H9 (cell line): Measurements from ENCODE around the gene SERPINB5. TPM values are rescaled to one million over a fixed set of nuclear protein-coding genes. Genes with fewer than 3 reads are reported as not detected.

Experiments used
- DNase-seq: peaks from one replicate; pipeline ENCODE4 v3.0.0-alpha.2; 2017
- H2AFZ ChIP-seq: one replicate; pipeline ENCODE4 v1.6.1; 2013; ENCODE audit warnings: mild to moderate bottlenecking, low read length, control low read depth, moderate library complexity
- H2AK5ac ChIP-seq: 2 replicates; pipeline ENCODE4 v1.6.1; 2013; ENCODE audit warnings: low read length, control low read depth, mixed read lengths; ENCODE audit not compliant: insufficient read length
- H2BK120ac ChIP-seq: one replicate; pipeline ENCODE4 v1.6.1; 2013; ENCODE audit warnings: low read depth, mild to moderate bottlenecking, low read length, control low read depth, inconsistent platforms; ENCODE audit not compliant: poor library complexity, severe bottlenecking
- H2BK12ac ChIP-seq: 2 replicates; pipeline ENCODE4 v1.6.1; 2013; ENCODE audit warnings: low read length, control low read depth, mixed read lengths, low read depth; ENCODE audit not compliant: insufficient read length
- H2BK15ac ChIP-seq: 2 replicates; pipeline ENCODE4 v1.6.1; 2013; ENCODE audit warnings: low read depth, low read length, control low read depth
- H2BK20ac ChIP-seq: one replicate; pipeline ENCODE4 v1.6.1; 2013; ENCODE audit warnings: low read depth, mild to moderate bottlenecking, low read length, control low read depth, inconsistent platforms; ENCODE audit not compliant: poor library complexity, severe bottlenecking
- H2BK5ac ChIP-seq: 2 replicates; pipeline ENCODE4 v1.6.1; 2013; ENCODE audit warnings: low read length, control low read depth, mixed read lengths; ENCODE audit not compliant: insufficient read length
- H3K14ac ChIP-seq: 2 replicates; pipeline ENCODE4 v1.6.1; 2013; ENCODE audit warnings: low read length, control low read depth; ENCODE audit not compliant: insufficient read depth
- H3K18ac ChIP-seq: 2 replicates; pipeline ENCODE4 v1.6.1; 2013; ENCODE audit warnings: low read depth, mild to moderate bottlenecking, mixed read lengths, low read length, control low read depth; ENCODE audit not compliant: insufficient read length
- H3K23ac ChIP-seq: 2 replicates; pipeline ENCODE4 v1.6.1; 2013; ENCODE audit warnings: low read length, control low read depth, mixed read lengths, low read depth; ENCODE audit not compliant: insufficient read length
- H3K23me2 ChIP-seq: 2 replicates; pipeline ENCODE4 v1.6.1; 2013; ENCODE audit warnings: low read depth, mild to moderate bottlenecking, mixed read lengths, low read length, control low read depth; ENCODE audit not compliant: insufficient read length, poor library complexity, severe bottlenecking
- H3K27ac ChIP-seq: 2 replicates; pipeline ENCODE4 v1.5.1; 2013; ENCODE audit warnings: low read length, control low read depth, mixed read lengths, low read depth; ENCODE audit not compliant: insufficient read length
- H3K27me3 ChIP-seq: 2 replicates; pipeline ENCODE4 v1.6.1; 2013; ENCODE audit warnings: low read length, control low read depth, inconsistent platforms; ENCODE audit not compliant: insufficient read depth
- H3K4ac ChIP-seq: 2 replicates; pipeline ENCODE4 v1.6.1; 2013; ENCODE audit warnings: low read depth, mild to moderate bottlenecking, control low read depth, inconsistent platforms, low read length, moderate library complexity
- H3K4me1 ChIP-seq: 2 replicates; pipeline ENCODE4 v1.6.1; 2013; ENCODE audit warnings: low read length, control low read depth, inconsistent platforms; ENCODE audit not compliant: insufficient read depth
- H3K4me2 ChIP-seq: 2 replicates; pipeline ENCODE4 v1.6.1; 2013; ENCODE audit warnings: low read length, control low read depth, mixed read lengths; ENCODE audit not compliant: insufficient read length, insufficient read depth
- H3K56ac ChIP-seq: 2 replicates; pipeline ENCODE4 v1.6.1; 2013; ENCODE audit warnings: low read depth, mild to moderate bottlenecking, mixed read lengths, low read length, control low read depth; ENCODE audit not compliant: insufficient read length
- H3K79me1 ChIP-seq: 2 replicates; pipeline ENCODE4 v1.6.1; 2013; ENCODE audit warnings: low read depth, mild to moderate bottlenecking, moderate library complexity, low read length, control low read depth, inconsistent platforms; ENCODE audit not compliant: insufficient read depth, poor library complexity, severe bottlenecking
- H3K79me2 ChIP-seq: 2 replicates; pipeline ENCODE4 v1.6.1; 2013; ENCODE audit warnings: low read length, control low read depth, inconsistent platforms; ENCODE audit not compliant: insufficient read depth
- H3K9ac ChIP-seq: 2 replicates; pipeline ENCODE4 v1.6.1; 2013; ENCODE audit warnings: low read length, control low read depth, mixed read lengths; ENCODE audit not compliant: insufficient read length; ENCODE audit errors: extremely low read depth
- H3K9me3 ChIP-seq: one replicate; pipeline ENCODE4 v1.6.1; 2013; ENCODE audit warnings: low read depth, low read length, inconsistent platforms; ENCODE audit not compliant: control insufficient read depth
- H3T11ph ChIP-seq: one replicate; pipeline ENCODE4 v1.6.1; 2013; ENCODE audit warnings: mild to moderate bottlenecking, low read length, control low read depth, inconsistent platforms
- H4K20me1 ChIP-seq: one replicate; pipeline ENCODE4 v1.6.1; 2013; ENCODE audit not compliant: control insufficient read depth, insufficient read length, insufficient read depth
- H4K5ac ChIP-seq: 2 replicates; pipeline ENCODE4 v1.6.1; 2013; ENCODE audit warnings: low read depth, mild to moderate bottlenecking, mixed read lengths, low read length, control low read depth; ENCODE audit not compliant: insufficient read length
- H4K8ac ChIP-seq: replicated peaks from 2 replicates; pipeline ENCODE4 v1.6.1; 2013; ENCODE audit warnings: low read length, control low read depth, mixed read lengths, low read depth; ENCODE audit not compliant: insufficient read length
- H4K91ac ChIP-seq: 2 replicates; pipeline ENCODE4 v1.6.1; 2013; ENCODE audit warnings: low read depth, mild to moderate bottlenecking, moderate library complexity, mixed read lengths, low read length, control low read depth; ENCODE audit not compliant: insufficient read length
- H3K27ac Mint-ChIP-seq, 3 experiments: 2 replicates in 2 of 3; 3 replicates in 1 of 3; pipeline ENCODE4 v1.8.0; 2020 to 2021; ENCODE audit warnings: mixed read lengths in 3 of 3, mild to moderate bottlenecking in 1 of 3, moderate library complexity in 1 of 3
- H3K27me3 Mint-ChIP-seq: 2 replicates; pipeline ENCODE4 v1.8.0; 2021; ENCODE audit warnings: low read depth, mild to moderate bottlenecking, moderate library complexity, mixed read lengths
- H3K36me3 Mint-ChIP-seq, 3 experiments: 2 replicates in 2 of 3; 3 replicates in 1 of 3; pipeline ENCODE4 v1.8.0; 2020 to 2021; ENCODE audit warnings: low read depth in 3 of 3, mixed read lengths in 3 of 3; ENCODE audit not compliant: insufficient read depth in 1 of 3
- H3K4me1 Mint-ChIP-seq, 2 experiments: 2 replicates each; pipeline ENCODE4 v1.8.0; 2020; ENCODE audit warnings: mixed read lengths in 2 of 2
- H3K4me3 Mint-ChIP-seq, 2 experiments: 2 replicates in 1 of 2; 3 replicates in 1 of 2; pipeline ENCODE4 v1.8.0; 2020 to 2021; ENCODE audit warnings: mild to moderate bottlenecking in 2 of 2, mixed read lengths in 2 of 2, moderate library complexity in 1 of 2
- H3K9me3 Mint-ChIP-seq, 2 experiments: 2 replicates in 1 of 2; 3 replicates in 1 of 2; pipeline ENCODE4 v1.8.0; 2020; ENCODE audit warnings: mild to moderate bottlenecking in 2 of 2, mixed read lengths in 2 of 2, moderate library complexity in 1 of 2
- CTCF ChIP-seq: fragments of 200-600 bp; sonication (generic); conservative IDR thresholded peaks from 3 replicates; pipeline ENCODE4 v1.8.0; 2021; ENCODE audit warnings: antibody characterized with exemption, mild to moderate bottlenecking
- WGBS: extraction: QIAGEN DNeasy Blood & Tissue Kit; methylation state at CpG from one replicate; pipeline ENCODE4 v1.1.7; 2013; ENCODE audit warnings: missing lambda C conversion rate, low lambda C conversion rate, mixed read lengths; ENCODE audit not compliant: insufficient read length; ENCODE audit errors: extremely low coverage; 5-methylcytosine and 5-hydroxymethylcytosine counted together
- total RNA-seq: library from RNA; stranded (reverse); gene quantifications from 2 replicates; pipeline ENCODE4 v1.2.1, GENCODE V29; 2021

Gene SERPINB5
- total RNA-seq, 1 experiment from 2014 or later, result not detected

- no peak overlapping the region for H4K8ac ChIP-seq
- no peaks in the 10 kb centered on the region for H3K36me3 Mint-ChIP-seq
- no peak overlapping the region for H3K27ac Mint-ChIP-seq
- H3K56ac ChIP-seq, result no peak overlapping the region
- no peak overlapping the region for H3K9ac ChIP-seq
- no peaks in the 10 kb centered on the region for H3K79me2 ChIP-seq
- H3K23ac ChIP-seq, result no peak overlapping the region
- no peaks in the 10 kb centered on the region for H3K79me1 ChIP-seq
- no peaks in the 10 kb centered on the region for H3K9me3 ChIP-seq
- H3K18ac ChIP-seq, result no peak overlapping the region
- H3K27me3 ChIP-seq, result no peaks in the 10 kb centered on the region
- H3K23me2 ChIP-seq, result no peaks in the 10 kb centered on the region
- no peaks in the 10 kb centered on the region for H4K20me1 ChIP-seq
- H3K4me3 Mint-ChIP-seq, result no peak overlapping the region; a peak in 1 of 5 replicates
- H2BK12ac ChIP-seq, result no peak overlapping the region
- WGBS, result no CpG with 5 or more reads among the region's 2 CpGs
- no peaks in the 10 kb centered on the region for H3K4me1 ChIP-seq
- no peak overlapping the region for H2AK5ac ChIP-seq
- no peak overlapping the region for H4K5ac ChIP-seq
- H3K14ac ChIP-seq, result no peak overlapping the region
- no peak overlapping the region for H2BK5ac ChIP-seq
- H3K27me3 Mint-ChIP-seq, result no peaks in the 10 kb centered on the region
- no peak overlapping the region for H3K27ac ChIP-seq
- H3T11ph ChIP-seq, result no peak overlapping the region
- no peaks in the 10 kb centered on the region for H3K4me1 Mint-ChIP-seq
- H3K9me3 Mint-ChIP-seq, result no peaks in the 10 kb centered on the region
- H2BK120ac ChIP-seq, result no peak overlapping the region
- TF ChIP-seq CTCF, result no peak
- no peak overlapping the region for H2BK15ac ChIP-seq
- H3K4ac ChIP-seq, result no peak overlapping the region
- no peak overlapping the region for H2AFZ ChIP-seq
- DNase-seq, result no peak
- H2BK20ac ChIP-seq, result no peak overlapping the region
- H3K4me2 ChIP-seq, result no peak overlapping the region
- no peak overlapping the region for H4K91ac ChIP-seq
Measured at GRCh38 chr18:63532471-63532870, 55.7 kb downstream of the SERPINB5 start.
